NB4 (cell line): ENCODE data around the gene KEL.
"Not testable (repeated sequence)": the region's sequence is repeated elsewhere in the genome, so short reads cannot be mapped to it uniquely, and the experiment has no call there.

Experiments used
- DNase-seq: peaks from one replicate; pipeline ENCODE4 v3.0.0; 2010; ENCODE audit warnings: low read depth
- H3K4me3 ChIP-seq: one replicate; pipeline ENCODE4 v1.5.1; 2011; ENCODE audit warnings: mild to moderate bottlenecking, low read depth, low read length, moderate library complexity
- MYC ChIP-seq: IDR thresholded peaks from 2 replicates; pipeline ENCODE4 v1.6.1; 2011; ENCODE audit warnings: low read depth, low read length
- POLR2A ChIP-seq: IDR thresholded peaks from 2 replicates; pipeline ENCODE4 v1.6.1; 2011; ENCODE audit warnings: mild to moderate bottlenecking; ENCODE audit not compliant: insufficient read length; ENCODE audit errors: extremely low read depth
- TF ChIP-seq, protein P1 (sequence below): IDR thresholded peaks from 2 replicates; pipeline ENCODE4 v1.6.1; 2011; ENCODE audit warnings: low read depth, low read length
- TF ChIP-seq, protein P2 (sequence below): IDR thresholded peaks from one replicate; pipeline ENCODE4 v1.5.1; 2012; ENCODE audit warnings: low read depth, low read length

The KEL gene

DNA sequence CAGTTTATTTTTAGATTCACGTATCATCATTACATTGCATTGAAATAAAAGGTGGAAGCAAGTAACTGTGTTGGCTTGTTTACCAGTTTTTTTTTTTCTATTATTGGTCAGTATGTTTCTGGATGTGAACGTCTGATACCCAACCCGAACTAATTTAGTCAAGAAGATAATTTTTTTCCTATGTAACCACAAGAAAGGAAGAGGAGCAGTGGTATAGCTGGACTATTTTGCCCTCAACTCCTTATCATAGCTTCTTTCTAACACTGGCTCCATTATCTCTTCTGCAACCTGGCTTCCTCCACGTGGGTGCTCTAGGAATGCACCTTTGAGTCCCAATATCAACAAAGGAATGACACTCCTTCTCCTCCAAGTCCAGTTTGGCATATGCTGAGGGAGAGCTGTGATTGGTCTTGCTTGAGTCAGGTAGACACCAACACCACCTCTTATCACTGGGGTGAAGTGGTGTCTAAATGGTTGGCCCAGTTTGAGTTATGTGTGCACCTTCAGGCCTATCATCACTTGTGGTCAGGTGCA lies 35.4 kb upstream of the KEL start:
- TF ChIP-seq, protein P1, sequence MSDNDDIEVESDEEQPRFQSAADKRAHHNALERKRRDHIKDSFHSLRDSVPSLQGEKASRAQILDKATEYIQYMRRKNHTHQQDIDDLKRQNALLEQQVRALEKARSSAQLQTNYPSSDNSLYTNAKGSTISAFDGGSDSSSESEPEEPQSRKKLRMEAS, result no peak
- TF ChIP-seq MYC (no peak), POLR2A (no peak)
- TF ChIP-seq, protein P2, sequence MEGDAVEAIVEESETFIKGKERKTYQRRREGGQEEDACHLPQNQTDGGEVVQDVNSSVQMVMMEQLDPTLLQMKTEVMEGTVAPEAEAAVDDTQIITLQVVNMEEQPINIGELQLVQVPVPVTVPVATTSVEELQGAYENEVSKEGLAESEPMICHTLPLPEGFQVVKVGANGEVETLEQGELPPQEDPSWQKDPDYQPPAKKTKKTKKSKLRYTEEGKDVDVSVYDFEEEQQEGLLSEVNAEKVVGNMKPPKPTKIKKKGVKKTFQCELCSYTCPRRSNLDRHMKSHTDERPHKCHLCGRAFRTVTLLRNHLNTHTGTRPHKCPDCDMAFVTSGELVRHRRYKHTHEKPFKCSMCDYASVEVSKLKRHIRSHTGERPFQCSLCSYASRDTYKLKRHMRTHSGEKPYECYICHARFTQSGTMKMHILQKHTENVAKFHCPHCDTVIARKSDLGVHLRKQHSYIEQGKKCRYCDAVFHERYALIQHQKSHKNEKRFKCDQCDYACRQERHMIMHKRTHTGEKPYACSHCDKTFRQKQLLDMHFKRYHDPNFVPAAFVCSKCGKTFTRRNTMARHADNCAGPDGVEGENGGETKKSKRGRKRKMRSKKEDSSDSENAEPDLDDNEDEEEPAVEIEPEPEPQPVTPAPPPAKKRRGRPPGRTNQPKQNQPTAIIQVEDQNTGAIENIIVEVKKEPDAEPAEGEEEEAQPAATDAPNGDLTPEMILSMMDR, result no peak
- no peak overlapping the region for H3K4me3 ChIP-seq
- no peak for DNase-seq

DNA sequence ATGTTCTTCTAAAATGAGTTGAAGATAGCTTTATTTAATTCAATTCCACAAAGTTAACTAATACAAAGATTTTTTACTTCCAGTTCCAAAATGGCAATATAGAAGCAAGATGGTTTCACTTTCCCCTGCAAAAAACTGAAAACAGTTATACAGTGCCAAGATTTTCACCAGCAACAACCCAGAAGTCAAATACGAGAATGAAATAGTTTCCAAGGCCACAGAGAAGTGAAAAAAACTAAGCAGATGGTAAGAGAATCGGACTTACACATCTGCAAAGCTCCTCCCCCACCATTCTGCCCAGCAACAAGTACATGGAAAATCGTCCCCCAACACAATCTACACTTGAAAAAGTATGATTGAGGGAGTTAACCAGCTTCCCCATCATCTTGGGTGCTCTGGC lies 30.3 kb upstream of the KEL start:
- TF ChIP-seq MYC, result no peak
- TF ChIP-seq, protein P2, result no peak
- TF ChIP-seq, protein P1, result no peak
- TF ChIP-seq POLR2A, result no peak
- H3K4me3 ChIP-seq, result no peak overlapping the region
- no peak for DNase-seq

DNA sequence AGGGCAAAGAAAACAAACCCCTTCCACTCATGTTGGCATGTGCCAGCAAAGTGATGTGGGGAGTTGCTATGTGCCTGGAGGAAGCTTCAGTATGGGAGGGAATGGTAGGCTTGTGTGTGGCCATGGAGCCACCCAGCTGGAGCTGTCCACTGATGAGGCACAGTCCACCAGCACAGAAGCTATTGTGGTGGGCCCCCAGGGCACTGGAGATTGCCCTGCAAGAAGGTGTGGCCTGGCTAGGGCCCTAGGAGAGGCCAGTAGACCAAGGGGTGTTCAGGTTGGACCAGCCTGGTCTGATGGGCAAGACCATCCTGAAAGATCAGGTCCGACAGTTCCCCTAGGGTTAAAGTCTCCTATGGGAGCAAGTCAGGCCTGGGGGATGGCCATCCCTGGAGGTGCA lies 22.1 kb upstream of the KEL start:
- no peak for DNase-seq
- TF ChIP-seq, protein P2, result no peak
- TF ChIP-seq, protein P1, result no peak
- no peak for TF ChIP-seq MYC

DNA sequence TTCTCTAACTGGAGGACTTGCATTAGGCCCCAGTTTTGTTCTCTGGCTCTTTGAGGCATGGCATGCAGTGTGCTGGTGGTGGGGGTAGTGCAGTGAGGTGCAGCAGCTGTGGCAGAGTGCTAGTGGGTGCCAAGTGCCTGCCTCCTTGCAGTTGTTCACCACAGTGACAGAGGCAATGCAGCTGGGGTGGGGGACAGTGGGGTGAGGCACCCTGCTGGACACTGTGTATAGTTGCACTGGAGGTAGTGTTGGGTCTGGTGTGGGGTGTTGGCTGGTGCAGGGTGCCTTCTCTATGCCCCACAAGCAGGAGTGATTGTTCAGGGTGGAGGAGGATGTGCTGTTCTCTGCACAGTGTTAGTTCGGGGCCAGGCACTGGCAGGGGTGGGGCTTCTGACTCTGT lies 21.7 kb upstream of the KEL start:
- no peak overlapping the region for H3K4me3 ChIP-seq

More for the DNA sequence above, 22.1 kb upstream of the KEL start:
- H3K4me3 ChIP-seq, result no peak overlapping the region

DNA sequence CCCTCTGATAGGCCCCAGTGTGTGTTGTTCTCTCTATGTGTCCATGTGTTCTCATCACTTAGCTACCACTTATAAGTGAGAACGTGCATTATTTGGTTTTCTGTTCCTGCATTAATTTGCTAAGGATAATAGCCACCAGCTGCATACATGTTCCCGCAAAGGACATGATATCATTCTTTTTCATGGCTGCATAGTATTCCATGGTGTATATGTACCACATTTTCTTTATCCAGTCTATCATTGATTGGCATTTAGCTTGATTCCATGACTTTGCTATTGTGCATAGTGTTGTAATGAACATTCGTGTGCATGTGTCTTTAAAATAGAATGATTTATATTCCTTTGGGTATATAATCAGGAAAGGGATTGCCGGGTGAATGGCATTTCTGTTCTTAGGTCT lies 16.2 kb upstream of the KEL start:
- not testable (repeated sequence) for DNase-seq, H3K4me3 ChIP-seq

More for the DNA sequence above, 21.7 kb upstream of the KEL start:
- TF ChIP-seq, protein P1, result no peak
- TF ChIP-seq, protein P2, result no peak
- TF ChIP-seq MYC (no peak), POLR2A (no peak)
- no peak for DNase-seq

DNA sequence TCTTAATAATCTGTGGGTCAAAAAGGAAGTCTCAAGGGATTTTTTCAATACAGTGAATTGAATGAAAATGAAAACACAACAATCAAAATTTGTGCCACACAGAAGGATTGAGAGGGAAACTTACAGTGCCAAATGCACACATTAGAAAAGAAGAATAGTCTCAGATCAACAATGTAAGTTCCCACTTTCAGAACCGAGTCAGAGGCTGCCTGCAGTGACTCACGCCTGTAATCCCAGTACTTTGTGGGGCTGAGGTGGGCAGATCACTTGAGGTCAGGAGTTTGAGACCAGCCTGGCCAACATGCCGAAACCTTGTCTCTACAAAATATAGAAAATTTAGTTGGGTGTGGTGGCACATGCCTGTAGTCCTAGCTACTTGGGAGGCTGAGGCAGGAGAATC lies 12.5 kb upstream of the KEL start:
- H3K4me3 ChIP-seq, result no peak overlapping the region
- no peak for DNase-seq
- TF ChIP-seq, protein P1, result no peak
- TF ChIP-seq POLR2A (no peak), MYC (no peak)
- TF ChIP-seq, protein P2, result no peak
